Neutrophil (primary cell): ENCODE data around the gene SIK1.

Source experiments
- H3K27ac ChIP-seq: fragments of 200-600 bp; sonication (generic); 2 replicates; pipeline ENCODE4 v1.5.1; 2016; ENCODE audit warnings: mild to moderate bottlenecking, moderate library complexity
- H3K27me3 ChIP-seq: fragments of 200-600 bp; sonication (generic); 2 replicates; pipeline ENCODE4 v1.6.0; 2016; ENCODE audit warnings: mild to moderate bottlenecking
- H3K36me3 ChIP-seq: fragments of 200-600 bp; sonication (generic); 2 replicates; pipeline ENCODE4 v1.5.1; 2017
- H3K4me1 ChIP-seq, 2 experiments: fragments of 200-600 bp in 1 of 2; sonication (generic) in 1 of 2; 1 replicate in 1 of 2; 2 replicates in 1 of 2; pipeline versions ENCODE4 v1.5.1 to v1.6.1; 2013 to 2016; ENCODE audit warnings: low read depth in 1 of 2, low read length in 1 of 2, mild to moderate bottlenecking in 1 of 2, moderate library complexity in 1 of 2; ENCODE audit not compliant: control insufficient read depth in 1 of 2, insufficient read depth in 1 of 2
- H3K4me3 ChIP-seq, 2 experiments: fragments of 200-600 bp in 1 of 2; sonication (generic) in 1 of 2; 1 replicate in 1 of 2; 2 replicates in 1 of 2; pipeline ENCODE4 v1.5.1; 2013 to 2016; ENCODE audit warnings: low read depth in 1 of 2, low read length in 1 of 2, mild to moderate bottlenecking in 1 of 2, moderate library complexity in 1 of 2
- H3K9me3 ChIP-seq: fragments of 200-600 bp; sonication (generic); 2 replicates; pipeline ENCODE4 v1.5.1; 2016
- TF ChIP-seq, protein P1 (sequence below): fragments of 200-600 bp; sonication (generic); IDR thresholded peaks from 2 replicates; pipeline ENCODE4 v1.5.1; 2016; ENCODE audit warnings: antibody characterized with exemption

Gene SIK1

DNA sequence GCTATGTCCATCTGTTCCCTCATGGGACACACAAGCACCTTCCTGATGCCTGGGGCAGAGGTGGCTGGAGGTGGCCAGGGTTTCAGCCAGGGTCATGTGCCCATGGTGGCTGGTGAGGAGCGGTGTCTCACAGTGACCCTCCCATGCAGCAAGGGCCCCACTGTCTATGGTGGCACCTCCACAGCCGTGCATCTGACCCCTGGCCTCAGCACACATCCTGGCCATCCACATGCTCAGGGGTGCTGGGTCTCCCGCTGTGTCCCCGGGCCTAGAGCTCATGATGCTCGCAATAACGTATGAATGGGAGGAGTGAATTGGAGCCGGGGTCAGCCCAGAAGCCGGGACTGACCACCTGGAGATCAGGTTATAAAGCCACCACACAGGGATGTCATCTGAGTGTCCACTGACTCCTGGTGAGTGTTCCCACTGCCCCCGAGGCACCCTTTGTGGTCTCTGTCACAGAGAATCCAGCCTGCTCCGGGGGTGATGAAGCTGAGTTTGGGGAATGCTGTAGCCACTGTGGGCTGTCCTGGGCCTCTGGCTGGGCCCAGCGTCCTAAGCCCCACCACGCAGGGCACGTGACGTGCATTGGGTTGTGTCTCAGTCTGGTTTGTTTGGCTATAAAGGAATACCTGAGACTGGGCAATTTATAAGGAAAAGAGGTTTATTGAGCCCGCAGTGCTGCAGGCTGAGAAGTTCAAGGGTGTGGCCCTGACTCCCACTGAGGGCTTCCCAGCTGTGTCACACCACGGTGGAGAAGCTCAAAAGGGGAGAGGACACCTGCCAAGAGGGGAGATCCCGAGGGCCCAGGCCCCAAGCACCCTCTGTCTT is 51.7 kb downstream of the SIK1 start:
- Histone ChIP-seq H3K4me1 (no peaks in the 10 kb centered on the region), H3K4me3 (no peak overlapping the region), H3K36me3 (no peaks in the 10 kb centered on the region), H3K27ac (no peak overlapping the region), H3K27me3 (no peaks in the 10 kb centered on the region), H3K9me3 (no peaks in the 10 kb centered on the region)
- TF ChIP-seq, protein P1, sequence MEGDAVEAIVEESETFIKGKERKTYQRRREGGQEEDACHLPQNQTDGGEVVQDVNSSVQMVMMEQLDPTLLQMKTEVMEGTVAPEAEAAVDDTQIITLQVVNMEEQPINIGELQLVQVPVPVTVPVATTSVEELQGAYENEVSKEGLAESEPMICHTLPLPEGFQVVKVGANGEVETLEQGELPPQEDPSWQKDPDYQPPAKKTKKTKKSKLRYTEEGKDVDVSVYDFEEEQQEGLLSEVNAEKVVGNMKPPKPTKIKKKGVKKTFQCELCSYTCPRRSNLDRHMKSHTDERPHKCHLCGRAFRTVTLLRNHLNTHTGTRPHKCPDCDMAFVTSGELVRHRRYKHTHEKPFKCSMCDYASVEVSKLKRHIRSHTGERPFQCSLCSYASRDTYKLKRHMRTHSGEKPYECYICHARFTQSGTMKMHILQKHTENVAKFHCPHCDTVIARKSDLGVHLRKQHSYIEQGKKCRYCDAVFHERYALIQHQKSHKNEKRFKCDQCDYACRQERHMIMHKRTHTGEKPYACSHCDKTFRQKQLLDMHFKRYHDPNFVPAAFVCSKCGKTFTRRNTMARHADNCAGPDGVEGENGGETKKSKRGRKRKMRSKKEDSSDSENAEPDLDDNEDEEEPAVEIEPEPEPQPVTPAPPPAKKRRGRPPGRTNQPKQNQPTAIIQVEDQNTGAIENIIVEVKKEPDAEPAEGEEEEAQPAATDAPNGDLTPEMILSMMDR: no peak

DNA sequence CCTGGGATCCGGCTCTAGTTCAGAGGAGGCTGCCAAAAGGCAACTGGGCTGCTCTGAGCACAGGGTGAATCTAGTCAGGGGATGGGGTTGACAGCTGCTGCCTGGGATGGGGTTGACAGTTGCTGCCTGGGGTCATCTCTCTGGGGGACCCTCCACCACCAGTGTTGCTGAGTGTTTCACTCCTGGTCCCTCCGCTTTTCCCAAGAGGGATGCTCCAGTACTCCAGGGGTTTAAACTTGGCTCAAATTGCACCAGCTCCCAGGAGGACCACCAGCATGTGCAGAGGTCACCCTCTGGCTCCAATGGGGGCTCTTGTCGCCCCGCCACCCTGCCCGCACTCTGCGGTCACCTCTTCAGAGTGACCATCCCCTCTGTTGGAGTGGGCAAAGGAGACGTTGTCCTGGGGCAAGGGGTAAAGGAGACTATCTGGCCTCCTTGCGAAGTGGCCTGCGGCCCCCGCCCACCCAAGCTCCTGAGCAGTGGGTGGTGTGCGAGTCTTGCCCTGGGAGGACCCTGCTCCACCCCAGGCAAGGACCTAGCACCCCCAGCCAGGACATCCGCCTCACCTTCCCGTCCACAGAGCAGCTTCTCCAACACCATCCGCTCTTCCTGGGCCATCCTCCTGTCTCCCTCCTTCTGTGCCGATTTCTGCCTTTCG is 52.6 kb downstream of the SIK1 start:
- Histone ChIP-seq H3K4me3 (no peak overlapping the region), H3K9me3 (no peaks in the 10 kb centered on the region), H3K27me3 (no peaks in the 10 kb centered on the region), H3K4me1 (no peaks in the 10 kb centered on the region), H3K36me3 (no peaks in the 10 kb centered on the region), H3K27ac (no peak overlapping the region)
- TF ChIP-seq, protein P1: no peak

DNA sequence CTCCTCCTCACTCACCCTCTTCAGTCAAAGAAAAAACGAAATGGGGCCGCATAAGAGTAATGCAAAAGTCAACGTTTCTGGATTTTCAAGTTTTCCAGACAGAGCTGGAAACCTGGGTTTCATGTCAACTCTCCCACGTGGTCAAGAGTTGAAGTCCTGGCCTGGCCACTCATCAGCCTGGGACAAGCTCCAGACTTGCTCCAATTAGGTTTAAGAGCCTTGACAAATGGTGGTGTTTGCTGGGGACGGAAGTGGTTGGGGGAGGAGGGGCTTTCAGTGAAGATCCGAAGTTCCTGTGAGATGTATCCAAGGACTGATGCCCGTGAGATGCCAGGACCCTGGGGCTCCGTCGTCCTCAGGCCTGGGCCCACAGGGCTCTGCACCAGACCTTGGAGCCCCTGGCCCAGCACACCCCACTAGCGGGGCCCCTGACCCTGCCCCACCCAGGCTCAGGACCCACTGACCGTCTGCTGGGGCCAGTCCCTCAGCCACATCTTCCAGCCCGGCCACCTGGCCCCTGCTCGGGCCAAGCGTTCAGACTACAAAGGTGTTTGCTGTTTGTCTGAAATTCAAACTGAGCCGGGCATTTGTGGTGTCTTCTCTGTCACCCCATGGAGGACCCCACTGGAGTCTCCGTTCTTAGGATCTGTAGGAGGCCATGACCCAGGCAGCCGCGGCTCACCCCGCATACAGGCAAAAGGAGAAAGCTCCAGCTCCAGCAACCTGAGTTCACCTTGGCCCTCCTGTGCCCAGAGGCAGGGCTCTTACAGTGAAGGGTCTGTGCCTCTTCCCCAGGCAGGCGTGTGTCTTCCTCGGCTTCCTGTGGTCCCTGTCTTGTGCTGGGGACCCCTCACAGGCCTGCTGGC is 53.3 kb downstream of the SIK1 start:
- no peaks in the 10 kb centered on the region for H3K36me3 ChIP-seq
- TF ChIP-seq, protein P1: no peak
- no peak overlapping the region for H3K27ac ChIP-seq

DNA sequence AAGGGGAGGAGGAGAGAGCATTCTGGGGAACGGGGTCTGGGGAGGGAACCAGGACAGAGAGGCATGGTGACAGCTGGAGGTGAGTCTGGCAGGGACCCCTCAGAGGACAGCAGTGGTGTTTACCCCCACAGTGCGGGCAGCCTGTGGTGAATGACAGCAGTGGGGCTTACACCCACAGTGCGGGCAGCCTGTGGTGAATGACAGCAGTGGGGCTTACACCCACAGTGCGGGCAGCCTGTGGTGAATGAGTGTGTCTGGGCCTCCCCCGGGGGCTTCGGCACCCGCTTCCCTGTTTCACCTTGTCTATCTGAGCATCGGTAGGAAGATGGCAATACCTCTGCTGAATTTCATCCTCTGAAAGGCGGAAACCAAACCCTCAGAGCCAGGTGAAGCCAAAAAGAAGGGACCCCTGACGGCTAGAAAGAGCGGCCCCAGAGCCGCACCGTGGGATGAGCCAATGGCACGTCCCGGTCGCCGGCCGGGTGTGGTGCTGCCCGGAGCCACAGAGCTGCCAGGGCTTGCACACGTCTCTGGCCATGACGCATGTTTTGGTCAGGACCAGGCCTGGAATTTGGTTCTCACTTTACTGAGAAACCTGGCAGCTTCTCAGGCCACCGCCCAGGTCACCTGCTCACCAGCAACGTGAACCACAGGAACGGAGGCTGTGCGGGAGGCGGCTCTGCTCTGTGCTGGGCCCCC is 54.1 kb downstream of the SIK1 start:
- H3K27ac ChIP-seq: no peak overlapping the region
- H3K27me3 ChIP-seq: no peaks in the 10 kb centered on the region
- H3K4me3 ChIP-seq: no peak overlapping the region
- H3K36me3 ChIP-seq: no peaks in the 10 kb centered on the region
- no peaks in the 10 kb centered on the region for H3K9me3 ChIP-seq
- TF ChIP-seq, protein P1: no peak
- H3K4me1 ChIP-seq: no peaks in the 10 kb centered on the region

More for the DNA sequence above, 53.3 kb downstream of the SIK1 start:
- no peaks in the 10 kb centered on the region for H3K4me1 ChIP-seq
- no peaks in the 10 kb centered on the region for H3K9me3 ChIP-seq
- no peaks in the 10 kb centered on the region for H3K27me3 ChIP-seq
- H3K4me3 ChIP-seq: no peak overlapping the region

DNA sequence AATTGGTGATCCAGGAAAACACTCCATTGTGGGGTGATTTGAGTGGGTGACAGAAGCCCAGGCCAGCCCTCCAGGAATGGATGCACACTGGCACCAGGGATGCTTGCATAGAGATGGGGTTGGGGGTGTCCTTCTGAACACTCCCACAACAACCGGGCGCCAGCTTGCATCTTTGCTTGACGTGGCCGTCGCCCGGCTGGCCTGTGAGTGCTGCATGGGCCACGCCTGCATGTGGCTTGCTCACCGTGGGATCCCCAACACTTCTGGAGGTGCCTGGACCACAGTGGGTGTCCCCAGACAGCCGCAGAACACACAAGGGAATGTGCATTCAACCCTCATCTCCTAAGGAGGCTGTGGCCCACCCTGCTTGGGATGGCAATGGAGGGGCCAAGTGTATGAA is 55.1 kb downstream of the SIK1 start:
- no peak overlapping the region for H3K4me3 ChIP-seq
- H3K27ac ChIP-seq: no peak overlapping the region
- no peaks in the 10 kb centered on the region for H3K9me3 ChIP-seq
- no peaks in the 10 kb centered on the region for H3K27me3 ChIP-seq
- no peaks in the 10 kb centered on the region for H3K4me1 ChIP-seq
- H3K36me3 ChIP-seq: no peaks in the 10 kb centered on the region
- TF ChIP-seq, protein P1: no peak
